ENCODE measurements around the gene EYA4. TPM values are rescaled to one million over a fixed set of nuclear protein-coding genes. Genes with fewer than 3 reads are reported as not detected.

Gene EYA4
- polyA plus RNA-seq, 1 of the 3 experiments (the other 2 are of a cell fraction) = 0.08 TPM

DNA sequence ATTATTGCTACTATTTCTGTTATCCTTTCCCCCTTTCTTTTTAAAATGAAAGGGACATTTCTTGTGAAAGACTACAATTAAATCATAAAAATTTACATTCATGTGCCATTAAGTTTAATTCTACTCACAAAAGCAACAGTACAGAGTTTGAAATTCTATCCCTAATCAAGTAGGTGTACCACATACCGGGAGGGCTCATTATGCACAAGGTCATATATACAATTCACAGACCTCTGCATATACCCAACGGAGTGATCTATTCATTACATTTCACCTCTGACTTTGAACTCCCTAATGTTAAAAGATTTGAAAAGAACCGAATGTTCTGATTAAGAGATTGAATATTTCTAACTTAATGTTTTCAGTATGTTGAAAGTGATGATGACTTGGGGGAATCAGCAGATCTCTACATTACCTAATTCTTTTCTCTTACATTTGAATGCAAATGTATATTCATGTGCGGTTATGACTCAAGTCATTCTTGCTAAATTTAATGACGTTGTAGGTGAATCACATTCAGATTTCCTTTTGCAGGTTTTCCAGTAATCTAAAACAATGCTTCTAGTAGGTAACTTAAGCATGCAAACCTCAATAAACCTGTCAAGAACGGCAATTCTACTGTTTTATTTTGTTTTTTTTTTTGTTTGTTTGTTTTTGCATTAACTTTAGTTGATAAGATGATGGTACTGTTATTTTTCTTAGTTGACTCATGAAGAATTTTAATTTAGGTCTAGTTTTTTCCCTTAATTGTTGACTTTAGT, 7.3 kb downstream of the EYA4 start (continued):
- TF ChIP-seq, protein P1, sequence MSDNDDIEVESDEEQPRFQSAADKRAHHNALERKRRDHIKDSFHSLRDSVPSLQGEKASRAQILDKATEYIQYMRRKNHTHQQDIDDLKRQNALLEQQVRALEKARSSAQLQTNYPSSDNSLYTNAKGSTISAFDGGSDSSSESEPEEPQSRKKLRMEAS (IDR thresholded peaks at IDR 0.05; ENCODE audit: low read depth) = no peak

DNA sequence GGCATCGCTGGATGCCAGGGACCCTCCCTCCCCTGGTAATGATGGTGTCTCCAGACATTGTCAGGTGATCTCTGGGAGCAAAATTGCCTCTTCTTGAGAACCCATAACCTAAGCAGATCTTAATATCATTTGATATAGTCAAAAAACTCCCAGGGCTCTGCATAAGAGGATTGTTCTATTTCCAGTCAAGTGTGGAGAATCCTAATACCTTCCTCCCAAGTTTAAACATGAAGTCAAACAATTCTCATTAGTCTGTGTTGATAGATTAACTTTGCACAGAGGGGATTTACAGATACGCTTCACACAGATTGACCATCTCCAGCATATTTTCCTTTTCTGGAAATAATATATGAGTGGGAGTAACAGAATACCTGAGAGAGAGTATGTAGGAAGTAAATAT, 10.5 kb downstream of the EYA4 start:
- CTCF ChIA-PET = interaction anchor here (1.0 kb wide), 1 partner anchor 65 kb away, joined by 3 read pairs; no protein-coding TSS in a partner anchor
- Histone ChIP-seq H4K20me1 (ENCODE audit: insufficient read depth) (no peaks in the 10 kb centered on the region), H3K4me1 (ENCODE audit: control insufficient read depth in 1 of 2, insufficient read depth in 2 of 2, low read depth in 1 of 2, low read length in 1 of 2) (no peaks in the 10 kb centered on the region), H3K79me2 (ENCODE audit: insufficient read depth) (no peaks in the 10 kb centered on the region), H2AFZ (ENCODE audit: low read depth) (no peak overlapping the region), H3K27ac (ENCODE audit: low read depth in 2 of 2, low read length in 1 of 2) (no peak overlapping the region), H3K4me3 (ENCODE audit: low read depth in 2 of 2, low read length in 1 of 2) (no peak overlapping the region), H3K9ac (no peak overlapping the region), H3K9me3 (no peaks in the 10 kb centered on the region), H3K9me2 (no peaks in the 10 kb centered on the region), H3K4me2 (no peak overlapping the region), H3K27me3 (ENCODE audit: insufficient read depth) (no peaks in the 10 kb centered on the region), H3F3A (replicated peaks; ENCODE audit: insufficient read depth) (no peaks in the 10 kb centered on the region), H3K36me3 (replicated peaks in 1 of 2; ENCODE audit: control insufficient read depth in 1 of 2, insufficient read depth in 2 of 2, low read length in 1 of 2) (no peaks in the 10 kb centered on the region)
- 14% methylated on average over 2 of the region's 2 CpGs for WGBS (ENCODE audit: low lambda C conversion rate)
- POLR2A ChIA-PET = no interaction called here
- no peak for TF ChIP-seq USF1 (IDR thresholded peaks at IDR 0.05; ENCODE audit: borderline replicate concordance, low read depth)
- no peak for DNase-seq

GRCh38 chr6:133254552-133255228, 13.5 kb downstream of the EYA4 start:
- 19% methylated on average over 3 of the region's 3 CpGs for WGBS (ENCODE audit: low lambda C conversion rate)
- no peaks in the 10 kb centered on the region for H3K79me2 ChIP-seq (ENCODE audit: insufficient read depth)
- TF ChIP-seq, protein P2, sequence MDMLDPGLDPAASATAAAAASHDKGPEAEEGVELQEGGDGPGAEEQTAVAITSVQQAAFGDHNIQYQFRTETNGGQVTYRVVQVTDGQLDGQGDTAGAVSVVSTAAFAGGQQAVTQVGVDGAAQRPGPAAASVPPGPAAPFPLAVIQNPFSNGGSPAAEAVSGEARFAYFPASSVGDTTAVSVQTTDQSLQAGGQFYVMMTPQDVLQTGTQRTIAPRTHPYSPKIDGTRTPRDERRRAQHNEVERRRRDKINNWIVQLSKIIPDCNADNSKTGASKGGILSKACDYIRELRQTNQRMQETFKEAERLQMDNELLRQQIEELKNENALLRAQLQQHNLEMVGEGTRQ (IDR thresholded peaks at IDR 0.05; ENCODE audit: borderline replicate concordance, low read depth, low read length) = no peak
- TF ChIP-seq RFX5 (IDR thresholded peaks at IDR 0.05; ENCODE audit: low read length) = no peak
- TF ChIP-seq, protein P1 (IDR thresholded peaks at IDR 0.05; ENCODE audit: low read depth) = no peak
- no peak for TF ChIP-seq ELF1 (IDR thresholded peaks at IDR 0.05)
- no peak for TF ChIP-seq GATA2 (CRISPR knock-in tag; IDR thresholded peaks at IDR 0.05)
- TF ChIP-seq IRF3 (IDR thresholded peaks at IDR 0.05; ENCODE audit: low read depth, low read length) = no peak
- no peak for TF ChIP-seq FOXM1 (IDR thresholded peaks at IDR 0.05; ENCODE audit: low read depth)
- no peak for TF ChIP-seq TCF12 (IDR thresholded peaks at IDR 0.05)
- no peak for TF ChIP-seq CTCF (IDR thresholded peaks at IDR 0.05)
- TF ChIP-seq RAD21 (IDR thresholded peaks at IDR 0.05; ENCODE audit: low read length) = no peak
- H4K20me1 ChIP-seq (ENCODE audit: insufficient read depth) = no peaks in the 10 kb centered on the region
- no peaks in the 10 kb centered on the region for H3K9me2 ChIP-seq
- H3K4me1 ChIP-seq (ENCODE audit: control insufficient read depth in 1 of 2, insufficient read depth in 2 of 2, low read depth in 1 of 2, low read length in 1 of 2) = no peaks in the 10 kb centered on the region
- no peak overlapping the region for H2AFZ ChIP-seq (ENCODE audit: low read depth)
- H3K27ac ChIP-seq (ENCODE audit: low read depth in 2 of 2, low read length in 1 of 2) = no peak overlapping the region
- no peaks in the 10 kb centered on the region for H3K36me3 ChIP-seq (replicated peaks in 1 of 2; ENCODE audit: control insufficient read depth in 1 of 2, insufficient read depth in 2 of 2, low read length in 1 of 2)
- no peak overlapping the region for H3K9ac ChIP-seq
- H3K4me2 ChIP-seq = no peak overlapping the region
- H3K9me3 ChIP-seq = no peaks in the 10 kb centered on the region
- DNase-seq = no peak
- H3K27me3 ChIP-seq (ENCODE audit: insufficient read depth) = no peaks in the 10 kb centered on the region
- POLR2A ChIA-PET = no interaction called here
- no peaks in the 10 kb centered on the region for H3F3A ChIP-seq (replicated peaks; ENCODE audit: insufficient read depth)
- CTCF ChIA-PET = interaction anchor here (0.6 kb wide), 1 partner anchor 724 kb away, joined by 4 read pairs; no protein-coding TSS in a partner anchor
- no peak overlapping the region for H3K4me3 ChIP-seq (ENCODE audit: low read depth in 2 of 2, low read length in 1 of 2)
